ENCODE data around the gene PCBD2. TPM values are rescaled to one million over a fixed set of nuclear protein-coding genes. Genes with fewer than 3 reads are reported as not detected.
"Not testable (repeated sequence)": the region's sequence is repeated elsewhere in the genome, so short reads cannot be mapped to it uniquely, and the experiment has no call there.

The PCBD2 gene
- total RNA-seq, 2 experiments from 2014 or later: 5.2 to 5.8 TPM

- intact Hi-C loops (cut with DNase I, micrococcal nuclease): no loop called here
- CTCF ChIA-PET: no interaction called here
- no peak overlapping the region for H3K27ac Mint-ChIP-seq
Observed at GRCh38 chr5:134995850-134996402, 91.0 kb downstream of the PCBD2 start.

GRCh38 chr5:134997015-134997414 is 92.1 kb downstream of the PCBD2 start:
- Mint-ChIP-seq H3K4me1 (ENCODE audit: low read depth) (no peaks in the 10 kb centered on the region), H3K36me3 (ENCODE audit: low read depth) (no peaks in the 10 kb centered on the region), H3K4me3 (no peak overlapping the region), H3K27ac (no peak overlapping the region), H3K9me3 (no peaks in the 10 kb centered on the region), H3K27me3 (no peaks in the 10 kb centered on the region)
- DNase-seq (no peak), ATAC-seq (ENCODE audit: poor library complexity) (no peak)
- intact Hi-C loops (cut with DNase I, micrococcal nuclease): no loop called here
- Histone ChIP-seq H3K4me1 (ENCODE audit: insufficient read depth, low read length) (no peaks in the 10 kb centered on the region), H3K27ac (ENCODE audit: low read depth in 1 of 2, low read length in 2 of 2) (no peak overlapping the region), H3K27me3 (ENCODE audit: control insufficient read depth in 1 of 2, insufficient read depth in 2 of 2, low read length in 2 of 2) (no peaks in the 10 kb centered on the region), H3K4me3 (ENCODE audit: low read length) (no peak overlapping the region), H3K9me3 (ENCODE audit: control insufficient read depth in 1 of 2, insufficient read depth in 1 of 2, low read length in 2 of 2) (no peaks in the 10 kb centered on the region), H3K36me3 (ENCODE audit: insufficient read depth, low read length) (no peaks in the 10 kb centered on the region)
- TF ChIP-seq CTCF (IDR thresholded peaks at IDR 0.05): no peak
- CTCF ChIA-PET: no interaction called here
- POLR2A ChIA-PET: no interaction called here

More at GRCh38 chr5:134995850-134996402, 91.0 kb downstream of the PCBD2 start:
- no peaks in the 10 kb centered on the region for H3K4me1 Mint-ChIP-seq (ENCODE audit: low read depth)
- TF ChIP-seq CTCF (IDR thresholded peaks at IDR 0.05): no peak
- H3K27me3 Mint-ChIP-seq: no peaks in the 10 kb centered on the region
- no peaks in the 10 kb centered on the region for H3K4me1 ChIP-seq (ENCODE audit: insufficient read depth, low read length)
- no peaks in the 10 kb centered on the region for H3K27me3 ChIP-seq (ENCODE audit: control insufficient read depth in 1 of 2, insufficient read depth in 2 of 2, low read length in 2 of 2)
- no peaks in the 10 kb centered on the region for H3K9me3 ChIP-seq (ENCODE audit: control insufficient read depth in 1 of 2, insufficient read depth in 1 of 2, low read length in 2 of 2)
- POLR2A ChIA-PET: no interaction called here
- DNase-seq: no peak
- ATAC-seq (ENCODE audit: poor library complexity): no peak
- no peak overlapping the region for H3K4me3 ChIP-seq (ENCODE audit: low read length)
- H3K27ac ChIP-seq (ENCODE audit: low read depth in 1 of 2, low read length in 2 of 2): no peak overlapping the region
- H3K4me3 Mint-ChIP-seq: no peak overlapping the region
- H3K36me3 ChIP-seq (ENCODE audit: insufficient read depth, low read length): no peaks in the 10 kb centered on the region
- no peaks in the 10 kb centered on the region for H3K36me3 Mint-ChIP-seq (ENCODE audit: low read depth)
- H3K9me3 Mint-ChIP-seq: no peaks in the 10 kb centered on the region

GRCh38 chr5:134998068-134998467 is 93.1 kb downstream of the PCBD2 start:
- H3K9me3 Mint-ChIP-seq; H3K27ac Mint-ChIP-seq; H3K4me1 ChIP-seq (ENCODE audit: insufficient read depth, low read length); DNase-seq; CTCF ChIA-PET; H3K36me3 Mint-ChIP-seq (ENCODE audit: low read depth); H3K4me3 Mint-ChIP-seq; H3K27ac ChIP-seq (ENCODE audit: low read depth in 1 of 2, low read length in 2 of 2); H3K27me3 Mint-ChIP-seq; H3K36me3 ChIP-seq (ENCODE audit: insufficient read depth, low read length); intact Hi-C loops (cut with DNase I, micrococcal nuclease); H3K27me3 ChIP-seq (ENCODE audit: control insufficient read depth in 1 of 2, insufficient read depth in 2 of 2, low read length in 2 of 2); ATAC-seq (ENCODE audit: poor library complexity); H3K4me1 Mint-ChIP-seq (ENCODE audit: low read depth); H3K4me3 ChIP-seq (ENCODE audit: low read length); H3K9me3 ChIP-seq (ENCODE audit: control insufficient read depth in 1 of 2, insufficient read depth in 1 of 2, low read length in 2 of 2); POLR2A ChIA-PET: not testable (repeated sequence)

GRCh38 chr5:135004376-135004775 is 99.4 kb downstream of the PCBD2 start:
- H3K27me3 Mint-ChIP-seq: no peaks in the 10 kb centered on the region
- Histone ChIP-seq H3K27me3 (ENCODE audit: control insufficient read depth in 1 of 2, insufficient read depth in 2 of 2, low read length in 2 of 2) (no peaks in the 10 kb centered on the region), H3K4me3 (ENCODE audit: low read length) (no peak overlapping the region), H3K9me3 (ENCODE audit: control insufficient read depth in 1 of 2, insufficient read depth in 1 of 2, low read length in 2 of 2) (peaks cover 0 to 6% of the 10 kb centered on the region in 2 experiments), H3K4me1 (ENCODE audit: insufficient read depth, low read length) (no peaks in the 10 kb centered on the region), H3K27ac (ENCODE audit: low read depth in 1 of 2, low read length in 2 of 2) (no peak overlapping the region), H3K36me3 (ENCODE audit: insufficient read depth, low read length) (no peaks in the 10 kb centered on the region)
- H3K4me3 Mint-ChIP-seq: no peak overlapping the region
- CTCF ChIA-PET: no interaction called here
- TF ChIP-seq CTCF (IDR thresholded peaks at IDR 0.05): no peak
- intact Hi-C loops (cut with DNase I, micrococcal nuclease): no loop called here
- H3K36me3 Mint-ChIP-seq (ENCODE audit: low read depth): no peaks in the 10 kb centered on the region
- no peaks in the 10 kb centered on the region for H3K4me1 Mint-ChIP-seq (ENCODE audit: low read depth)
- ATAC-seq (ENCODE audit: poor library complexity) (no peak), DNase-seq (no peak)
- no peak overlapping the region for H3K27ac Mint-ChIP-seq
- POLR2A ChIA-PET: no interaction called here
- H3K9me3 Mint-ChIP-seq: no peaks in the 10 kb centered on the region
